K562 (cell line): ENCODE measurements around the gene C1orf56. TPM values are rescaled to one million over a fixed set of nuclear protein-coding genes. Genes with fewer than 3 reads are reported as not detected.
A peak's percentile ranks its signal among the peaks of the same experiment; 100 is the strongest.

Experiments
- ASH1L ChIP-seq: fragments of 450-650 bp; IDR thresholded peaks from 2 replicates; pipeline ENCODE4 v1.6.1; 2018; ENCODE audit warnings: borderline replicate concordance, mild to moderate bottlenecking, low read depth; ENCODE audit not compliant: partially characterized antibody
- BRCA1 ChIP-seq, 2 experiments: fragments of 450-650 bp in 1 of 2; sonication (generic) in 1 of 2; formaldehyde crosslinking in 1 of 2; IDR thresholded peaks; 2 replicates each; pipeline versions ENCODE4 v1.5.0 to v1.6.1; 2017 to 2020; ENCODE audit warnings: mild to moderate bottlenecking in 1 of 2, missing genetic modification reagents in 1 of 2
- BRF1 ChIP-seq: IDR thresholded peaks from 3 replicates; pipeline ENCODE4 v1.6.1; 2011; ENCODE audit warnings: borderline replicate concordance, mild to moderate bottlenecking; ENCODE audit not compliant: insufficient read length; ENCODE audit errors: extremely low read depth
- MED1 ChIP-seq: sonication (generic); formaldehyde crosslinking; IDR thresholded peaks from 2 replicates; pipeline ENCODE4 v1.8.1; 2023; ENCODE audit warnings: missing genetic modification reagents, borderline replicate concordance
- NCOA1 ChIP-seq: fragments of 450-650 bp; IDR thresholded peaks from 2 replicates; pipeline ENCODE4 v1.6.1; 2016; ENCODE audit warnings: low read depth
- NFIX ChIP-seq: fragments of 250-450 bp; sonication (Bioruptor Pico); IDR thresholded peaks from 2 replicates; pipeline ENCODE4 v1.4.0; 2020; ENCODE audit warnings: low read depth, mild to moderate bottlenecking, moderate library complexity
- PPARD ChIP-seq: fragments of 250-450 bp; sonication (Bioruptor Pico); IDR thresholded peaks from 2 replicates; pipeline ENCODE4 v1.8.0; 2022; ENCODE audit warnings: inconsistent platforms, mild to moderate bottlenecking, moderate library complexity
- SP2 ChIP-seq: IDR thresholded peaks from 2 replicates; pipeline ENCODE4 v1.6.1; 2011; ENCODE audit warnings: mild to moderate bottlenecking, low read depth, low read length, moderate library complexity; ENCODE audit not compliant: poor library complexity, severe bottlenecking; ENCODE audit errors: extremely low read depth
- YY1 ChIP-seq, 3 experiments: IDR thresholded peaks; 2 replicates each; pipeline ENCODE4 v1.6.1; 2011; ENCODE audit warnings: low read length in 2 of 3, mild to moderate bottlenecking in 2 of 3, moderate library complexity in 2 of 3, borderline replicate concordance in 1 of 3, control low read depth in 1 of 3, low read depth in 1 of 3; ENCODE audit not compliant: insufficient read depth in 3 of 3, insufficient replicate concordance in 2 of 3, control insufficient read depth in 1 of 3, insufficient read length in 1 of 3; ENCODE audit errors: extremely low read depth in 1 of 3
- ZNF133 ChIP-seq: fragments of 250-450 bp; sonication (Bioruptor Pico); IDR thresholded peaks from 2 replicates; pipeline ENCODE4 v1.4.0; 2020; ENCODE audit warnings: mild to moderate bottlenecking
- ZNF263 ChIP-seq: sonication (generic); formaldehyde crosslinking; IDR thresholded peaks from 2 replicates; pipeline ENCODE4 v1.8.0; 2022; ENCODE audit warnings: mild to moderate bottlenecking, missing genetic modification reagents, borderline replicate concordance
- polyA plus RNA-seq, 8 experiments: library from polyadenylated mRNA; depleted of rRNA in 4 of 8; stranded (reverse) in 5 of 8; unstranded in 3 of 8; fragments of >200 nt; fragmentation: Nextera tagmentation in 2 of 8; fragmentation: Illumina TruSeq in 1 of 8; extraction: Ambion mirVana in 2 of 8; extraction: Trizol in 1 of 8; gene quantifications; 2 replicates each; pipeline versions ENCODE4 v1.2.1 to v1.2.3, GENCODE V29; 2011 to 2014; ENCODE audit warnings: inconsistent platforms in 1 of 8, missing spikeins in 1 of 8
- total RNA-seq, 7 experiments: library from RNA; depleted of rRNA in 6 of 7; stranded (reverse); fragments of >200 nt in 6 of 7; fragmentation: Illumina TruSeq in 2 of 7; extraction: Trizol in 2 of 7; gene quantifications; 2 replicates each; pipeline versions ENCODE4 v1.2.1 to v1.2.3, GENCODE V29; 2011 to 2021; ENCODE audit warnings: low replicate concordance in 1 of 7
- TF ChIP-seq, protein P1 (sequence below), 2 experiments: fragments of 250-450 bp in 1 of 2; fragments of 450-650 bp in 1 of 2; sonication (Bioruptor Pico) in 1 of 2; IDR thresholded peaks; 2 replicates each; pipeline versions ENCODE4 v1.6.1 to v1.8.0; 2016 to 2021; ENCODE audit warnings: mild to moderate bottlenecking in 2 of 2, moderate library complexity in 2 of 2, missing compliant biosample characterization in 1 of 2, missing genetic modification characterization in 1 of 2
- TF ChIP-seq, protein P2 (sequence below), 2 experiments: fragments of 450-650 bp; IDR thresholded peaks; 2 replicates each; pipeline ENCODE4 v1.6.1; 2016; ENCODE audit warnings: mild to moderate bottlenecking in 2 of 2, borderline replicate concordance in 1 of 2, low read depth in 1 of 2, moderate library complexity in 1 of 2
- TF ChIP-seq, protein P3 (sequence below): IDR thresholded peaks from 2 replicates; pipeline ENCODE4 v1.6.1; 2014; ENCODE audit warnings: antibody characterized with exemption

Gene C1orf56
- total and polyA plus RNA-seq, 9 of the 15 experiments (the other 6 are each of a cell fraction or from before 2014, with no cell fraction given), result 0.18 to 15.7 (median 1.1) TPM

DNA sequence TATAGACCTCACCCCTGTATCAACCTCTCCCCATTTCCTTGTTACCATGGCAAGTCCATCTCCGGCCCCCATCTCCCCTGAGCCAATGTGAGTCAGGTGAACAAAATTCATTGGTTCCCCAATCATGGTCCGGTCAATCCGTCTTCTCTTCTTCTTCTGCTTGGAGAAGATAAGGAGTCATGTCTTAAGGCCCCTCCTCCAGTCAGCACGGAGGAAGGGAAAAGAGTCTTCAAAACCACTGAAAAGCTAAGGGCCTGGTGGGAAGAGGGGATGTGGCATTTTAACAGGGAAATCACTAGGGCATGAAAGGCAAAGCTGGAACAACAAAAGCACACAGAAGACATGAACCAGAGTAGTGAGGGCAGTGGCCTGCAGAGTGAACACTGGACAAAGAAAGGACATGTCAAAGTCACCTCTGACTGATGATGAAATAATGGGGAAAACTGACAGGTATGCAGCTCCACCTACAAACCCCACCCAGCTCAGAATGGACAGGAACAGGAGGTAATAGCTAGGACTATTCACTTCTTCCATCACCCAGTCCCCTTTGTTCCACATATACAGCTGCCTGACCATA, 7.5 kb downstream of the C1orf56 start (continued):
- TF ChIP-seq, protein P1, sequence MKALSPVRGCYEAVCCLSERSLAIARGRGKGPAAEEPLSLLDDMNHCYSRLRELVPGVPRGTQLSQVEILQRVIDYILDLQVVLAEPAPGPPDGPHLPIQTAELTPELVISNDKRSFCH (CRISPR knock-in tag; IDR thresholded peaks at IDR 0.05), result no peak
- TF ChIP-seq, protein P1 (tag; IDR thresholded peaks at IDR 0.05), result 0 out of 2 replicates have a peak, but pooled peaks have one; percentile 43
- TF ChIP-seq ZNF263 (CRISPR knock-in tag) (no peak), ZNF133 (CRISPR knock-in tag) (no peak), MED1 (no peak), BRCA1 (IDR thresholded peaks at IDR 0.05) (no peak), BRCA1 (CRISPR knock-in tag; IDR thresholded peaks at IDR 0.05) (no peak), YY1 (IDR thresholded peaks at IDR 0.05; ENCODE audit: borderline replicate concordance in 1 of 3, control insufficient read depth in 1 of 3, extremely low read depth in 1 of 3, insufficient read depth in 3 of 3, insufficient read length in 1 of 3, insufficient replicate concordance in 2 of 3, low read depth in 1 of 3, low read length in 2 of 3) (no peak), SP2 (no peak), NCOA1 (peak; percentile 63; the same call in 1 of the 2 replicates), PPARD (CRISPR knock-in tag) (no peak), BRF1 (no peak), NFIX (no peak), ASH1L (peak; percentile 21)
- TF ChIP-seq, protein P2, sequence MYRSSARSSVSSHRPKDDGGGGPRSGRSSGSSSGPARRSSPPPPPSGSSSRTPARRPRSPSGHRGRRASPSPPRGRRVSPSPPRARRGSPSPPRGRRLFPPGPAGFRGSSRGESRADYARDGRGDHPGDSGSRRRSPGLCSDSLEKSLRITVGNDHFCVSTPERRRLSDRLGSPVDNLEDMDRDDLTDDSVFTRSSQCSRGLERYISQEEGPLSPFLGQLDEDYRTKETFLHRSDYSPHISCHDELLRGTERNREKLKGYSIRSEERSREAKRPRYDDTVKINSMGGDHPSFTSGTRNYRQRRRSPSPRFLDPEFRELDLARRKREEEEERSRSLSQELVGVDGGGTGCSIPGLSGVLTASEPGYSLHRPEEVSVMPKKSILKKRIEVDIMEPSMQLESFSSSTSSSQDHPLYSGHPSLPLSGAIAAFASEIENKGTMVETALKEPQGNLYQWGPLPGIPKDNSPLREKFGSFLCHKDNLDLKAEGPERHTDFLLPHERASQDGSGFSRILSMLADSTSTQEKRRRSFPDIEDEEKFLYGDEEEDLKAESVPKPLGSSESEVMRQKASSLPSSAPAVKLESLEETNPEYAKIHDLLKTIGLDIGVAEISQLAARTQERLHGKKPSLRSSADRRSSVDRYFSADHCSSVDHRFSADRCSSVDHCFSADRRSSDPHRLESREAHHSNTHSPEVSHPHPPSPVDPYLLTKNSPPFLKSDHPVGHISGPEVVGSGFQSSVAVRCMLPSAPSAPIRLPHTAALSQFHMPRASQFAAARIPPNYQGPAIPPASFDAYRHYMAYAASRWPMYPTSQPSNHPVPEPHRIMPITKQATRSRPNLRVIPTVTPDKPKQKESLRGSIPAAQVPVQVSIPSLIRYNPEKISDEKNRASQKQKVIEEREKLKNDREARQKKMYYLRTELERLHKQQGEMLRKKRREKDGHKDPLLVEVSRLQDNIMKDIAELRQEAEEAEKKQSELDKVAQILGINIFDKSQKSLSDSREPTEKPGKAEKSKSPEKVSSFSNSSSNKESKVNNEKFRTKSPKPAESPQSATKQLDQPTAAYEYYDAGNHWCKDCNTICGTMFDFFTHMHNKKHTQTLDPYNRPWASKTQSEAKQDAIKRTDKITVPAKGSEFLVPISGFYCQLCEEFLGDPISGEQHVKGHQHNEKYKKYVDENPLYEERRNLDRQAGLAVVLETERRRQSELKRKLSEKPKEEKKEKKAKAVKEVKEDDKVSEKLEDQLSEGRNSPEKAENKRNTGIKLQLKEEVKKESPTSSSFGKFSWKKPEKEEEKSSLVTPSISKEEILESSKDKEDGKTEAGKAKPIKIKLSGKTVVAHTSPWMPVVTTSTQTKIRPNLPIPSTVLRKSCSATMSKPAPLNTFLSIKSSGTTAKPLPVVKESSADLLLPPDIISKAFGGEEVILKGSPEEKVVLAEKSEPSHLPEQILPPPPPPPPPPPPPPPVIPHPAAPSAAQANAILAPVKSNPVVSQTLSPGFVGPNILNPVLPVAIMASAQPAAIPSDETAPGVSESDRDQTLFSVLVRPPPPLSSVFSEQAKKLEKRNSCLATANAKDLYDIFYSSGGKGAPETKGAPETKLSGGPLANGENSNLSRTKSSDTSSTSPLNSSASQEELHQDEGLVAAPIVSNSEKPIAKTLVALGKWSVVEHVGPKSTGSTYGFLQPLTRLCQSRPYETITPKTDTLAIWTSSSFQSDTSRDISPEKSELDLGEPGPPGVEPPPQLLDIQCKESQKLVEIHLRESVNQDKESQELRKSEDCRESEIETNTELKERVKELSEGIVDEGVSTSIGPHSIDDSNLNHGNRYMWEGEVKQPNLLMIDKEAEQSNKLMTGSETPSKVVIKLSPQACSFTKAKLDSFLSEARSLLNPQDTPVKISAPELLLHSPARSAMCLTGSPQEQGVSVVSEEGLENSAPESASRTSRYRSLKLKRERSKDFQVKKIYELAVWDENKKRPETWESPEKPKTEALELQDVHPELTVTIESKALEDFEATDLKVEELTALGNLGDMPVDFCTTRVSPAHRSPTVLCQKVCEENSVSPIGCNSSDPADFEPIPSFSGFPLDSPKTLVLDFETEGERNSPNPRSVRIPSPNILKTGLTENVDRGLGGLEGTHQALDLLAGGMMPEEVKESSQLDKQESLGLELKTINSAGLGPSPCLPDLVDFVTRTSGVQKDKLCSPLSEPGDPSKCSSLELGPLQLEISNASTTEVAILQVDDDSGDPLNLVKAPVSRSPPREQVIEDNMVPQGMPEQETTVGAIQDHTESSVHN (IDR thresholded peaks at IDR 0.05; ENCODE audit: borderline replicate concordance in 1 of 2, low read depth in 1 of 2), result no peak
- TF ChIP-seq, protein P3, sequence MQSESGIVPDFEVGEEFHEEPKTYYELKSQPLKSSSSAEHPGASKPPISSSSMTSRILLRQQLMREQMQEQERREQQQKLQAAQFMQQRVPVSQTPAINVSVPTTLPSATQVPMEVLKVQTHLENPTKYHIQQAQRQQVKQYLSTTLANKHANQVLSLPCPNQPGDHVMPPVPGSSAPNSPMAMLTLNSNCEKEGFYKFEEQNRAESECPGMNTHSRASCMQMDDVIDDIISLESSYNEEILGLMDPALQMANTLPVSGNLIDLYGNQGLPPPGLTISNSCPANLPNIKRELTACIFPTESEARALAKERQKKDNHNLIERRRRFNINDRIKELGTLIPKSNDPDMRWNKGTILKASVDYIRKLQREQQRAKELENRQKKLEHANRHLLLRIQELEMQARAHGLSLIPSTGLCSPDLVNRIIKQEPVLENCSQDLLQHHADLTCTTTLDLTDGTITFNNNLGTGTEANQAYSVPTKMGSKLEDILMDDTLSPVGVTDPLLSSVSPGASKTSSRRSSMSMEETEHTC, result 0 out of 2 replicates have a peak, but pooled peaks have one; percentile 29
